Testis (tissue), 2 donors: Measurements from ENCODE around the gene GIPC3.

Experiments used
- POLR2A ChIP-seq: fragments of 450-650 bp; IDR thresholded peaks from one replicate; pipeline ENCODE4 v1.6.1; 2017; ENCODE audit warnings: antibody characterized with exemption, mild to moderate bottlenecking, moderate library complexity
- TF ChIP-seq, protein P1 (sequence below), 3 experiments: fragments of 450-650 bp in 2 of 3; fragments of 200-600 bp in 1 of 3; sonication (generic) in 1 of 3; IDR thresholded peaks; one replicate each; pipeline ENCODE4 v1.5.1; 2016 to 2019; ENCODE audit warnings: antibody characterized with exemption in 3 of 3, mild to moderate bottlenecking in 2 of 3, moderate library complexity in 1 of 3

DNA sequence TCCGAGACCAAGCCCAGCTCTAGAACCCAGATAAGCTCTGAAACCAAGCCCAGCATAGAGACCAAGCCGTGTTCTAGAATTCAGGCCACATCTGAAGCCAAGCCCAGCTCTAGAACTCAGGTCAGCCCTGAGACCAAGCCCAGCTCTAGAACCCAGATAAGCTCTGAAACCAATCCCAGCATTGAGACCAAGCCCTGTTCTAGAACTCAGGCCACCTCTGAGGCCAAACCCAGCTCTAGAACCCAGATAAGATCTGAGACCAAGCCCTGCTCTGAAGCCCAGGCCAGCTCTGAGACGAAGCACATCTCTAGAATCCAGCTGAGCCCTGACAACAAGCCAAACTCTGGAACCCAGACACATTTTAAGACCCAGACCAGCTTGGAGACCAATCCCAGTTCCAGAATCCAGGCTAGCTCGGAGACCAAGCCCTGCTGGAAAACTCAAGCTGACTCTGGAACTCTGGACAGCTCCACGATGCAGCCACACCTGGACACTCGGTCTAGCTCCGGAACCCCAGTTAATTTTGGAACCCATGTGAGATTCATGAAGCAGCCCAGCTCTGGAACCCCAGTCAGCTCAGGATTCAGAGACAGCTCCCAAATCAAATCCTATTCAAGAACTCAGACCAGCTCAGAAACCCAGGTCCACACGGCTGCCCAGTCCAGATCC is 5.8 kb downstream of the GIPC3 start:
- TF ChIP-seq, protein P1, sequence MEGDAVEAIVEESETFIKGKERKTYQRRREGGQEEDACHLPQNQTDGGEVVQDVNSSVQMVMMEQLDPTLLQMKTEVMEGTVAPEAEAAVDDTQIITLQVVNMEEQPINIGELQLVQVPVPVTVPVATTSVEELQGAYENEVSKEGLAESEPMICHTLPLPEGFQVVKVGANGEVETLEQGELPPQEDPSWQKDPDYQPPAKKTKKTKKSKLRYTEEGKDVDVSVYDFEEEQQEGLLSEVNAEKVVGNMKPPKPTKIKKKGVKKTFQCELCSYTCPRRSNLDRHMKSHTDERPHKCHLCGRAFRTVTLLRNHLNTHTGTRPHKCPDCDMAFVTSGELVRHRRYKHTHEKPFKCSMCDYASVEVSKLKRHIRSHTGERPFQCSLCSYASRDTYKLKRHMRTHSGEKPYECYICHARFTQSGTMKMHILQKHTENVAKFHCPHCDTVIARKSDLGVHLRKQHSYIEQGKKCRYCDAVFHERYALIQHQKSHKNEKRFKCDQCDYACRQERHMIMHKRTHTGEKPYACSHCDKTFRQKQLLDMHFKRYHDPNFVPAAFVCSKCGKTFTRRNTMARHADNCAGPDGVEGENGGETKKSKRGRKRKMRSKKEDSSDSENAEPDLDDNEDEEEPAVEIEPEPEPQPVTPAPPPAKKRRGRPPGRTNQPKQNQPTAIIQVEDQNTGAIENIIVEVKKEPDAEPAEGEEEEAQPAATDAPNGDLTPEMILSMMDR (IDR thresholded peaks at IDR 0.05), result no peak
- TF ChIP-seq POLR2A, result no peak
